ENCODE results near the gene VMP1. TPM values are rescaled to one million over a fixed set of nuclear protein-coding genes. Genes with fewer than 3 reads are reported as not detected.

The VMP1 gene
- total RNA-seq, 2 experiments from 2014 or later = 73.6 to 81.1 TPM

- DNase-seq (peak in 4 of 14 experiments; percentile 26 to 58 (median 56)), ATAC-seq (ENCODE audit: poor library complexity) (no peak)
- ChIA-PET POLR2A (interaction anchor here (0.6 kb wide), 1 partner anchor 1321 kb away, joined by 3 read pairs; no protein-coding TSS in a partner anchor), CTCF (interaction anchor here (0.6 to 1.6 kb wide), 3 partner anchors 107 to 447 kb away, joined by 3 to 6 read pairs (median 6); no protein-coding TSS in a partner anchor)
- no peaks in the 10 kb centered on the region for H3K9me3 Mint-ChIP-seq
- H3K4me3 ChIP-seq (ENCODE audit: low read length) = no peak overlapping the region
- peaks cover 14% of the 10 kb centered on the region for H3K36me3 Mint-ChIP-seq (ENCODE audit: low read depth)
- H3K36me3 ChIP-seq (ENCODE audit: insufficient read depth, low read length) = peaks cover 6% of the 10 kb centered on the region
- H3K27me3 ChIP-seq (ENCODE audit: control insufficient read depth in 1 of 2, insufficient read depth in 2 of 2, low read length in 2 of 2) = no peaks in the 10 kb centered on the region
- TF ChIP-seq CTCF (IDR thresholded peaks at IDR 0.05) = peak; percentile 74
- no peaks in the 10 kb centered on the region for H3K9me3 ChIP-seq (ENCODE audit: control insufficient read depth in 1 of 2, insufficient read depth in 1 of 2, low read length in 2 of 2)
- peaks cover 6% of the 10 kb centered on the region for H3K4me1 ChIP-seq (ENCODE audit: insufficient read depth, low read length)
- intact Hi-C loops (cut with DNase I, micrococcal nuclease) = no loop called here
- no peak overlapping the region for H3K27ac ChIP-seq (ENCODE audit: low read depth in 1 of 2, low read length in 2 of 2)
- peaks cover under 1% of the 10 kb centered on the region for H3K4me1 Mint-ChIP-seq (ENCODE audit: low read depth)
- H3K27me3 Mint-ChIP-seq = no peaks in the 10 kb centered on the region
- H3K4me3 Mint-ChIP-seq = no peak overlapping the region
- H3K27ac Mint-ChIP-seq = no peak overlapping the region
Measured at GRCh38 chr17:59746849-59747445, 39.5 kb downstream of the VMP1 start.

GRCh38 chr17:59748591-59748990, 41.1 kb downstream of the VMP1 start:
- Histone ChIP-seq H3K4me3 (ENCODE audit: low read length) (no peak overlapping the region), H3K9me3 (ENCODE audit: control insufficient read depth in 1 of 2, insufficient read depth in 1 of 2, low read length in 2 of 2) (no peaks in the 10 kb centered on the region), H3K4me1 (ENCODE audit: insufficient read depth, low read length) (peaks cover 9% of the 10 kb centered on the region), H3K36me3 (ENCODE audit: insufficient read depth, low read length) (no peaks in the 10 kb centered on the region), H3K27ac (ENCODE audit: low read depth in 1 of 2, low read length in 2 of 2) (no peak overlapping the region), H3K27me3 (ENCODE audit: control insufficient read depth in 1 of 2, insufficient read depth in 2 of 2, low read length in 2 of 2) (no peaks in the 10 kb centered on the region)
- no peak overlapping the region for H3K27ac Mint-ChIP-seq
- H3K36me3 Mint-ChIP-seq (ENCODE audit: low read depth) = peaks cover 7% of the 10 kb centered on the region
- H3K4me3 Mint-ChIP-seq = no peak overlapping the region
- POLR2A ChIA-PET = no interaction called here
- no peaks in the 10 kb centered on the region for H3K9me3 Mint-ChIP-seq
- TF ChIP-seq CTCF (IDR thresholded peaks at IDR 0.05) = no peak
- peaks cover 10% of the 10 kb centered on the region for H3K4me1 Mint-ChIP-seq (ENCODE audit: low read depth)
- intact Hi-C loops (cut with DNase I, micrococcal nuclease) = no loop called here
- DNase-seq = no peak
- no peaks in the 10 kb centered on the region for H3K27me3 Mint-ChIP-seq
- CTCF ChIA-PET = interaction anchor here (0.6 to 1.6 kb wide), 3 partner anchors 105 to 218 kb away, joined by 4 to 8 read pairs (median 6); no protein-coding TSS in a partner anchor
- no peak for ATAC-seq (ENCODE audit: poor library complexity)

- Mint-ChIP-seq H3K9me3 (no peaks in the 10 kb centered on the region), H3K27ac (no peak overlapping the region), H3K27me3 (no peaks in the 10 kb centered on the region), H3K4me3 (peak overlapping the region; percentile 21), H3K36me3 (ENCODE audit: low read depth) (peaks cover 14% of the 10 kb centered on the region), H3K4me1 (ENCODE audit: low read depth) (peaks cover 29% of the 10 kb centered on the region)
- no peak for TF ChIP-seq CTCF (IDR thresholded peaks at IDR 0.05)
- peak in 2 of 14 experiments; percentile 15 to 20 for DNase-seq
- no peaks in the 10 kb centered on the region for H3K27me3 ChIP-seq (ENCODE audit: control insufficient read depth in 1 of 2, insufficient read depth in 2 of 2, low read length in 2 of 2)
- no peak for ATAC-seq (ENCODE audit: poor library complexity)
- CTCF ChIA-PET = interaction anchor here (0.6 to 5.5 kb wide), 8 partner anchors 11 to 428 kb away, joined by 3 to 83 read pairs (median 14); no protein-coding TSS in a partner anchor
- no peaks in the 10 kb centered on the region for H3K36me3 ChIP-seq (ENCODE audit: insufficient read depth, low read length)
- POLR2A ChIA-PET = interaction anchor here (0.5 to 4.0 kb wide), 4 partner anchors 11 to 108 kb away, joined by 4 to 39 read pairs (median 10); no protein-coding TSS in a partner anchor
- no peaks in the 10 kb centered on the region for H3K9me3 ChIP-seq (ENCODE audit: control insufficient read depth in 1 of 2, insufficient read depth in 1 of 2, low read length in 2 of 2)
- H3K27ac ChIP-seq (ENCODE audit: low read depth in 1 of 2, low read length in 2 of 2) = no peak overlapping the region
- intact Hi-C loops (cut with DNase I, micrococcal nuclease) = loop anchor here (2.0 to 5.0 kb wide), 2 partner anchors 35 to 285 kb away; no protein-coding TSS in a partner anchor
- peaks cover 15% of the 10 kb centered on the region for H3K4me1 ChIP-seq (ENCODE audit: insufficient read depth, low read length)
- H3K4me3 ChIP-seq (ENCODE audit: low read length) = no peak overlapping the region
Measured at GRCh38 chr17:59751955-59752413, 44.5 kb downstream of the VMP1 start.
